NOMO-1 treated with dmso at 0.1 percent for 144 hours (cell line): ENCODE measurements around the gene EEF2.
A peak's percentile ranks its signal among the peaks of the same experiment; 100 is the strongest.
"Not testable (repeated sequence)": the region's sequence is repeated elsewhere in the genome, so short reads cannot be mapped to it uniquely, and the experiment has no call there.

Source experiments
- DNase-seq: peaks from one replicate; lab custom pipeline; 2025; ENCODE audit not compliant: unreplicated experiment; lab: John Stamatoyannopoulos, UW

Gene EEF2

DNA sequence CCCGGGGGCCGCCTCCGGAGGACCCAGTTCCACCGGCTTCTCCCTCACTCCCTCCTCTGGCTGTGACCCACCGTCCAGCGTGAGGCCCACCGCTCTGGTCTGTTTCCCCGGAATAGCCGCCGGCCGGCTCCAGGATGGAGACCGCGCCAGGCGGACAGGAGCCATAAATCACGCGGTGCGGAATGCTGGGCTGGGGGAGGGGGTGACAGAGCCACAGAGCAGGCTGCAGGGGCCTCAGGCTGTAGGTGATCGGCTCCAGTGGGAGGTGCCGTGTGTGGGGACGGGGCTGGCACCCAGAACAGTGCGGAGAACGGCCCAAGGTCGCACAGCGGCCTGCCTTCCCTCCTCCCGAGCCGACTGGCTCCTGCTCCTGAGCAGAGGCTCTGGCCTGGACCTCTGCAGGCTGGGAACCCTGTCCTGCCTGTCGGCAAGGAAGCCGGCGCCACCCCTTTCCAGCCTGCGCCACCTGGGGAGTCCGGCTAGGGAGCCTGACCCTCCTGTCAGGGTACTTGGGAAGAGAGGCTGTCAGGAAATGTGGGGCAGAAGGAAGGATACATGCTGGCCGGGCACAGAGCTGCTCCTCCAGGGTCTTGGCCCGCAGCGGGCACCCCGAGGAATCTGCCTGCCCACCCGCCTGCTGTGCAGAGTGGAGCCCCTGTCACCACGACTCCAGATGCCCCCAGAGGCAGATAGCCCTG is 30.6 kb upstream of the EEF2 start:
- no peak for DNase-seq

- no peak for DNase-seq
These were observed 29.6 kb upstream of the EEF2 start for GRCh38 chr19:4014541-4015491.

DNA sequence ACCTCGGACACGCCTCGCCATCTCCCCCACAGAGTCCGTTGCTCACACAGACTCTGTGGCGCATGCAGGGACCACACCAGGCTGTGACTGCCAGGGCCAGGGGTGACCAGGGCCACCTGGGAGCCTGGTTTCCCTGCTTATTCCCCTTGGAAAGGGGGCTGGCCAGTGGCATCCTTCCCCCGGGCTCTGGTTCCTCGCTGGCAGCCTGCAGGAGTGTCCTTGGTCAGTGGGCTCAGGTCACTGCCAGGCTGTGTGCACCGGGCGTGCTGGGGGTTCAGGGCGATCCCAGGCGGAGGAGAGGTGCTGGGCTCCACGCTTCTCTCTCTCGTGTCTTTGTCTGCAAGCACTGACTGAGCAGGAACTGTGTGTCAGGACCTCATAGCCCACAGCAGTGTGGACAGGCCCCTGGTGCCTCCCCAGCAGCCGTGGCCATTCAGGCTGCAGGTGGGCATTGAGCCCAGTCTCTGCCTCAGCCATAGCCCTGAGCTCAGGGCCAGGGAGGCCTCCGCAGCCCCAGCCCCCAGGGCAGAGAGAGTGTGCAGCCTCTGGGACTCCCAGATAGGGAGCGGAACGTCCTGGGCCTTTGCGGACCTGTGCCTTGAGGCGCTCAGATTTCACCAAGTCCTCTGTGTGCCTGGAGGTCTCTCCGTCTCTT is 28.8 kb upstream of the EEF2 start:
- DNase-seq = no peak

DNA sequence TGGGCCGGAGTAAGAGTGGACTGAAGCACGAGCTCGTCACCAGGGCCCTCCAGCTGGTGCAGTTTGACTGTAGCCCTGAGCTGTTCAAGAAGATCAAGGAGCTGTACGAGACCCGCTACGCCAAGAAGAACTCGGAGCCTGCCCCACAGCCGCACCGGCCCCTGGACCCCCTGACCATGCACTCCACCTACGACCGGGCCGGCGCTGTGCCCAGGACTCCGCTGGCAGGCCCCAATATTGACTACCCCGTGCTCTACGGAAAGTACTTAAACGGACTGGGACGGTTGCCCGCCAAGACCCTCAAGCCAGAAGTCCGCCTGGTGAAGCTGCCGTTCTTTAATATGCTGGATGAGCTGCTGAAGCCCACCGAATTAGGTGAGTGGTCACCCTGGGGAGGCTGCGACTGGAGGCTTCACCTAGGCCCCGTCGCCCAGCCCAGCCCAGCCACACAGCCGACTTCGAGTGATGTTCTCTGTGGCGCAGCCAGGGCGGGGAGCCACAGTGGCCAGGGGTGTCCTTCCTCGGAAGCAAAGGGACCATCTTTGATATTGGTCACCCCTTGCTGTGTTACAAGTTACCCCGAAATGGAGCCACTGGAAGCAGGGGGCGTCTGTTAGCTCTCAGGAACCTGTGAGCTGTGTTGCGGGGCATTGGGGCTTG is 27.8 kb upstream of the EEF2 start:
- DNase-seq = no peak

- DNase-seq = no peak
These were observed 27.1 kb upstream of the EEF2 start for GRCh38 chr19:4012092-4012974.

DNA sequence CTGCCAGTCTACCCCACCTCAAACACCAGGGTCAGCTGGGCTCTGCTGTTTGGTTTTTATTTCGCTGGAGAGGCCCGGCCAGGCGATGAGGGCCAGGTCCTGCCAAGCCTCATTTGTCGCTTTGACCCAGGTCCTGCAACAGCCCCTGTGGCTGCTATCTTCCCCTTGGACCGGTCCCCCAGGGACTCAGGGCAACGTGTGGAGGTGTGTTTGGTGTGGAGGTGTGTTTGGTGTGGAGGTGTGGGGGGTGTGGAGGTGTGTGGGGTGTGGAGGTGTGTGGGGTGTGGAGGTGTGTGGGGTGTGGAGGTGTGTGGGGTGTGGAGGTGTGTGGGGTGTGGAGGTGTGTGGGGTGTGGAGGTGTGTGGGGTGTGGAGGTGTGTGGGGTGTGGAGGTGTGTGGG is 26.2 kb upstream of the EEF2 start:
- not testable (repeated sequence) for DNase-seq

GRCh38 chr19:4010808-4011110 is 25.5 kb upstream of the EEF2 start:
- no peak for DNase-seq

DNA sequence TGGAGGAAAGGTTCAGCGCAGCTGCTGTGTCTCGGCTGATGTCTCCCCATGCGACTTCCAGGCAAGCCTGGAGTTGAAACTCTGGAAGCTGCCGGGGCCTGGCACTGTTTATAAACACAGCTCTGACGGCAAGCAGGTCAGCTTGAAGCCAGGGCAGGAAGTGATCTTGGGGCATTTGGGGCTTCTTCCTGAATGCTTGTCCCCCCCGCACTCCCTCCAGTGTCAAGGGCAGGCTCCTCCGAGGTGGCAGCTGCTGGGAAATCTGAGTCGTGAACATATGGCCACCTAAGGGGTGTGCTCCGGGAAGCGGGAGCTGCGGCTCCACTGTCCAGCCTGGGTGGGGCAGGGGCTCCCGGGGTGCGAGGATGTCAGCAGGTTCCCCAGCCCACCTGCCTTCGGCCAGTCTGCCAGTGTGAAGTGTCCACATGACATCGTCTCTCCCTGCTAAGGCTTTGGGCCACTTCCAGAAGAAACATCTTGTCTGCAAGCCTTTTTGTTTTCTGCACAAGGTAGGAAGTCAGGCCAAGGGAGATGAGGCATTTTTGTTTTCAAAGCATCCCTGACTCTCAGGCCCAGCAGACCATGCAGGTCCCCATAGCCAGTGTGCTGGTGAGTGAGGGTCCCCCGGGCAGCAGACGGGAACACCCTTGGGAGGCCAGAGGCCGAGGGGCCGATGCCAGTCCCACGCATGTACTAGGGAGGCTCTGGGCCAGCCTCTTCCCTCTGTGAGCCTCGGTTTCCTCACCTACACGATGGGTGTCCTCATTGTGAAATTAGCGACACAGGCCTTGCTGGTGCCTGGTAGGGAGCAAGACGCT is 24.9 kb upstream of the EEF2 start:
- DNase-seq = no peak

- no peak for DNase-seq
These were observed 22.7 kb upstream of the EEF2 start for GRCh38 chr19:4007836-4008539.

DNA sequence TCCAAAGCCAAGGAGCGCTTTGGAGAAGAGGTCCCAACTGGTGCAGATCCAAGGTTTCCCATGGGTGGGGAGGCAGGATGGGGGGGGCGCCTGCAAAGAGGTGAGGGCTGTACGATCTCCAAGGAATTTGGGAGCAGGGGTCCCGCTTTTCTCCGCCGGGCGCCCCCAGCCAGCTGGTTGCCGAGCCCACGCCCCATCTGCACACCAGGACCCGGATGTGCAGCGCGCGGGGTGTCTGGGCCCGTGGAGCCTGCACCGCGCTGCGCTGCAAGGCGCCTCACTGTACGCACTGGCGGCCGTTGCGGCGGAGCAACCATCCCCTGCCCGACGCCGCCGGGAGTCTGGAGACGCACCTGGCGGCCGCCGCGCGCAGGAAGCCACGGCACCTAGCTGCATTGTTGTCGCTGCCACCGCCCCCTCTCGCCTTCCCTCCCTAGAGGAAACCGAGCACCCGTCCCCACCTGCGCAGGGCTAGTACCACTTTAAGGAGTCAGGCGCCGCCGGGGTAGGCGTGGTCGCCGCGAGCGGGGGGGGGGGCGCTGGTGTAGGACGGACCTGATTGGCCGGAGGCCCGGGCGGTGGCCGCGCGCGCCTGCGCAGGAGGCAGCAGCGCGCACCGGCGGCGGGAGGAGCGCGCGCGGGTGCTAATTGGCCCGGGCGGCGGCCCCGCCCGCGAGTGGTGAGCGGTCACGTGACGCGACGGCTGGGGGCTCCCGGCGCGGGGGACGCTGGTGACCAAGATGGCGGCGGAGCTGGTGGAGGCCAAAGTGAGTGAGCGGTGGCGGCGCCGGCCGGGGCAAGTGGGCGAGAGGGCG is 22.0 kb upstream of the EEF2 start, which contains the start of gene PIAS4:
Gene PIAS4, plus strand, starts transcription at position 716 of the 815 bp plus-strand sequence. Its CDS starts 25 bp downstream, at position 741.
- DNase-seq = peak; percentile 90

DNA sequence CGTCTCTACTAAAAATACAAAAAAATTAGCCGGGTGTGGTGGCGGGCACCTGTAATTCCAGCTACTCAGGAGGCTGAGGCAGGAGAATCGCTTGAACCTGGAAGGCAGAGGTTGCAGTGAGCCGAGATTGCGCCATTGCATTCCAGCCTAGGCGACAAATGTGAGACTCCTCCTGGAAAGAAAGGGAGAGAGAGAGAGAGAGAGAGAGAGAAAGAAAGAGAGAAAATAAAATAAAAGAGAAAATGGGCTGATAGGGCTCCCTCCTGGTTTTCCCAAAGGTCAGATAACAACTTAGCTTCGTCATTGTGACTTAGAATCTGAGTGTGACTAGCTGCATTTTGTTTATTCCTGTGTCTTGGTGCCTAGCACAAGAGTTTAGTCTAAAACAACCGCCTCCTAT is 20.2 kb upstream of the EEF2 start:
- DNase-seq = not testable (repeated sequence)

- not testable (repeated sequence) for DNase-seq
These were observed 15.5 kb upstream of the EEF2 start for GRCh38 chr19:4000798-4001197.

DNA sequence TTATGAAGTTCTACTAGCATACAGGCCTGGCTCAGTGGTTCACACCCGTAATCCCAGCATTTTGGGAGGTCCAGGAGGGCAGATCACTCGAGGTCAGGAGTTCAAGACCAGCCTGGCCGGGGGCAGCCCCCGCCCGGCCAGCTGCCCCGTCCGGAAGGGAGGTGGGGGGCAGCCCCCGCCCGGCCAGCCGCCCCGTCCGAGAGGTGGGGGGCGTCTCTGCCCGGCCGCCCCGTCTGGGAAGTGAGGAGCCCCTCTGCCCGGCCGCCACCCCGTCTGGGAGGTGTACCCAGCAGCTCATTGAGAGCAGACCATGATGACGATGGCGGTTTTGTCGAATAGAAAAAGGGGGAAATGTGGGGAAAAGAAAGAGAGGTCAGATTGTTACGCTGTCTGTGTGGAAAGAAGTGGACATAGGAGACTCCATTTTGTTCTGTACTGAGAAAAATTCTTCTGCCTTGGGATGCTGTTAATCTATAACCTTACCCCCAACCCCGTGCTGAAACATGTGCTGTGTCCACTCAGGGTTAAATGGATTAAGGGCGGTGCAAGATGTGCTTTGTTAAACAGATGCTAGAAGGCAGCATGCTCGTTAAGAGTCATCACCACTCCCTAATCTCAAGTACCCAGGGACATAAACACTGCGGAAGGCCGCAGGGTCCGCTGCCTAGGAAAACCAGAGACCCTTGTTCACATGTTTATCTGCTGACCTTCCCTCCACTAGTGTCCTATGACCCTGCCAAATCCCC is 13.6 kb upstream of the EEF2 start:
- not testable (repeated sequence) for DNase-seq

DNA sequence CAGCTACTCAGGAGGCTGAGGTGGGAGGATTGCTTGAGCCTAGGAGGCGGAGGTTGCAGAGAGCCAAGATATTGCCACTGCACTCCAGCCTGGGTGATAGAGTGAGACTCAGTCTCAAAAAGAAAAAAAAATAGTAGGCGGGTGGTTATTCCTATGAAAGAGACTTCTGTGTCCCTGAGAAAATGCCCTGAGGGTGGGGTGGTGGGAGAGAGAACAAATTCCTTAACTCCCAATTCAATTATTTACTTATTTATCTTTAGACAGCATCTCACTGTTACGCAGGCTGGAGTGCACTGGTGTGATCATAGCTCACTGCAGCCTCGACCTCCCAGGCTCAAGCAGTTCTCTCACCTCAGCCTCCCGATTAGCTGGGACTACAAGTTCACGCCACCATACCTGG is 10.3 kb upstream of the EEF2 start:
- DNase-seq = no peak

- DNase-seq = no peak
These were observed 5.5 kb upstream of the EEF2 start for GRCh38 chr19:3990815-3991117.

GRCh38 chr19:3987619-3988371 is 2.5 kb upstream of the EEF2 start:
- peak; percentile 76 for DNase-seq
